Mucosa of descending colon (tissue), 3 donors: ENCODE data around the gene CDX1. TPM values are rescaled to one million over a fixed set of nuclear protein-coding genes. Genes with fewer than 3 reads are reported as not detected.
A peak's percentile ranks its signal among the peaks of the same experiment; 100 is the strongest.

Experiments
- ATAC-seq: fragments of 200-7000 bp; cut with Tn5 transposase; one replicate; pipeline ENCODE4 v1.9.1; 2020; ENCODE audit warnings: mild to moderate bottlenecking, moderate library complexity
- DNase-seq, 3 donors: peaks; one replicate each; pipeline ENCODE4 v3.0.0-alpha.2; 2020
- H3K36me3 ChIP-seq: fragments of 200-600 bp; one replicate; pipeline ENCODE4 v1.8.0; 2021; ENCODE audit warnings: low read depth, mild to moderate bottlenecking
- H3K4me1 ChIP-seq: fragments of 200-600 bp; one replicate; pipeline ENCODE4 v1.8.0; 2021; ENCODE audit warnings: low read depth, mild to moderate bottlenecking
- H3K4me3 ChIP-seq: fragments of 200-600 bp; one replicate; pipeline ENCODE4 v1.8.0; 2021; ENCODE audit warnings: mild to moderate bottlenecking
- H3K9me3 ChIP-seq: fragments of 200-600 bp; one replicate; pipeline ENCODE4 v1.8.0; 2021; ENCODE audit warnings: mild to moderate bottlenecking
- CTCF ChIP-seq: fragments of 200-600 bp; IDR thresholded peaks from one replicate; pipeline ENCODE4 v1.8.0; 2022; ENCODE audit warnings: antibody characterized with exemption, mild to moderate bottlenecking
- intact Hi-C, 2 donors: fragments of 100-400 bp; cut with DNase I in 1 of 2; cut with micrococcal nuclease in 1 of 2; formaldehyde crosslinking; loops; one replicate each; pipeline versions ENCODE4 v1.11.0 to v1.11.1; 2022; cut with DNase I, micrococcal nuclease
- total RNA-seq, 3 donors: library from RNA; stranded (reverse); fragmentation: NEBNext Ultra II Directional in 2 of 3; extraction: Animal tissue kit (Norgen Biotek cat#: 25700) in 2 of 3; gene quantifications; one replicate each; pipeline versions ENCODE4 v1.2.1 to v1.2.4, GENCODE V29; 2021 to 2023
- donor health status: DM: no; HTN: no; CAD: no; lungs with moderate emphysema.
- donor health status: DM: no; HTN: no; CAD: no.
- donor health status: DM: no; HTN: yes; CAD: no.

The CDX1 gene
- total RNA-seq, 3 donors from 2014 or later = 140 to 306 (median 302) TPM

DNA sequence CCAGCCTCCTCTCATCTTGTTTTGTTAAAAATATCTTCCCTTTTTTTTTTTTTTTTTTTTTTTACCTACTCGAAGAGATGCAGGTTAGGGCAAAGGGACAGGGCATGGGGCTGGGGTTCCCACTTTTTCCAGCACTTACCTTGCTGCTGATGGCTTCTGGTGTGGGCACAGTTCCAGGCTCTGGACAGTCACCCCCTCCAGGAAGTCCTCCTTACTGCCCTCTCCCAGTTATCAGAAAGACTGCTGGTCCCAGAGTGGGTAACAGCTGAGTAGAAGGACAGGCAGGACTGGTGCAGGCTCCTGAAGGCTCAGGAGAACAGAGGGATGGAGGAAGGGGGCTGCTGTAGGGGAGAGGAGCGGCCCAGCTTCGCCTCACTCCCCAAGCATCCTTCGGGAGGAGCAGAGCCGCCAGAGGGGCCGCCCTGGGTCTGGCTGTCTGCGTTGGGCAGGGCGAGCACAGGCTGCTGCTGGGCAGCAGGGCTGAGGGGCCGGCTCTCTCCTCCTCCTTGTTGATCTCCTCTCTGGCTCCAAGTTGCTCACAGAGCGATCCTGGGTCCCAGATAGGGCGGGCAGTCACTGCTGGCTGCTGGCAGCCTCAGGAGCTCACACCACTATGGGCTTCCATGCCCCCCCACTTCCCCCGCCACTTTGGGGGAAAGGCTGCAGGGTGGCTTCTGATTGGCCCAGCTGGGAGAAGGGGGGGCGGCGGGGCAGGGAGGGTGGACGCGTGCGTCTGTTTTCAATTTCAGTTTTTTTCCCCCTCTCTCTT is 11.1 kb upstream of the CDX1 start, which contains the start of gene PDGFRB:
PDGFRB (minus strand) TSS at position 588 of the 769 bp plus-strand sequence. CDS start 18,798 bp downstream, outside the sequence.
- ATAC-seq (peak; percentile 63), DNase-seq (peak; percentile 72 to 83 (median 74))
- Histone ChIP-seq H3K36me3 (no peaks in the 10 kb centered on the region), H3K9me3 (no peaks in the 10 kb centered on the region), H3K4me1 (no peaks in the 10 kb centered on the region), H3K4me3 (no peak within 1 kb of the TSS)
- intact Hi-C loops = no loop called here
- no peak for TF ChIP-seq CTCF

DNA sequence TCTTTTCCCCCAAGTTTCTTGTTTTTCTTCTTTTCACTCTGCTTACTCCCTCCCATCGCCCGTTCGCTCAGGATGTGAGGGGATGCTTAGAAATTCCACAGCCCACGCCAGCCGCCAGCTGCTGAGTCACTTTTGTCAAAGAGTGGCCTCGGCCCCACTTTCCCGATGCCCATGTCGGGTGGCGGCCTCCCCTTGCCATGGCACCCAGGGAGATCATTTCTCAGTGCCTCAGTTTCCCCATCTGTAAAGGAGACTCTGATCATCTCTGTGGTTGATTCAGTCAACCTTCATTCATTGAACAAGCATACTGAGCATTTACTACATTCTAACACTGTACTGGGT is 10.6 kb upstream of the CDX1 start:
- ATAC-seq (no peak), DNase-seq (no peak)
- no peak overlapping the region for H3K4me3 ChIP-seq
- no peaks in the 10 kb centered on the region for H3K36me3 ChIP-seq
- H3K4me1 ChIP-seq = peaks cover under 1% of the 10 kb centered on the region
- intact Hi-C loops = no loop called here
- no peak for TF ChIP-seq CTCF
- no peaks in the 10 kb centered on the region for H3K9me3 ChIP-seq

- ATAC-seq = no peak
- no peak for TF ChIP-seq CTCF
- Histone ChIP-seq H3K4me3 (no peak overlapping the region), H3K9me3 (no peaks in the 10 kb centered on the region), H3K36me3 (no peaks in the 10 kb centered on the region), H3K4me1 (peaks cover 6% of the 10 kb centered on the region)
- no peak for DNase-seq
- intact Hi-C loops = no loop called here
Observed at GRCh38 chr5:150156540-150156939, 10.0 kb upstream of the CDX1 start.

DNA sequence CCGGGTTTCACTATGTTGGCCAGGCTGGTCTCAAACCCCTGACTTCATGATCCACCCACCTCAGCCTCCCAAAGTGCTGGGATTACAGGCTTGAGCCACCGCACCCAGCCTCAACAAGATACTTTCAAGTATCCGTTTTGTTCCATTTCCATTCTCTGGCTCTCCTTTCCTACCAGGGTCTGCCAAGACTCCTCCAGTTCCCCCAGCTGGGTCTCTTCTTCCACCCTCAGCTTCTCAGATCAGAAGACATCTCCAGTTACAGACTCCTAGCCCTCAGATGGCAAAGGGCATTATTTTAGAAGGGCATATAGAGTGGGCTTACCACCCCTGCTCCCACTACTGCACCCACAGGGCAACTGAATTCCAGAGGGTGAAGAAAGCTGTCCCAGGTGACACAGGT is 9.4 kb upstream of the CDX1 start:
- no peak for TF ChIP-seq CTCF
- DNase-seq (no peak), ATAC-seq (no peak)
- no peaks in the 10 kb centered on the region for H3K36me3 ChIP-seq
- intact Hi-C loops = no loop called here
- peaks cover 11% of the 10 kb centered on the region for H3K4me1 ChIP-seq
- no peaks in the 10 kb centered on the region for H3K9me3 ChIP-seq
- H3K4me3 ChIP-seq = no peak overlapping the region

DNA sequence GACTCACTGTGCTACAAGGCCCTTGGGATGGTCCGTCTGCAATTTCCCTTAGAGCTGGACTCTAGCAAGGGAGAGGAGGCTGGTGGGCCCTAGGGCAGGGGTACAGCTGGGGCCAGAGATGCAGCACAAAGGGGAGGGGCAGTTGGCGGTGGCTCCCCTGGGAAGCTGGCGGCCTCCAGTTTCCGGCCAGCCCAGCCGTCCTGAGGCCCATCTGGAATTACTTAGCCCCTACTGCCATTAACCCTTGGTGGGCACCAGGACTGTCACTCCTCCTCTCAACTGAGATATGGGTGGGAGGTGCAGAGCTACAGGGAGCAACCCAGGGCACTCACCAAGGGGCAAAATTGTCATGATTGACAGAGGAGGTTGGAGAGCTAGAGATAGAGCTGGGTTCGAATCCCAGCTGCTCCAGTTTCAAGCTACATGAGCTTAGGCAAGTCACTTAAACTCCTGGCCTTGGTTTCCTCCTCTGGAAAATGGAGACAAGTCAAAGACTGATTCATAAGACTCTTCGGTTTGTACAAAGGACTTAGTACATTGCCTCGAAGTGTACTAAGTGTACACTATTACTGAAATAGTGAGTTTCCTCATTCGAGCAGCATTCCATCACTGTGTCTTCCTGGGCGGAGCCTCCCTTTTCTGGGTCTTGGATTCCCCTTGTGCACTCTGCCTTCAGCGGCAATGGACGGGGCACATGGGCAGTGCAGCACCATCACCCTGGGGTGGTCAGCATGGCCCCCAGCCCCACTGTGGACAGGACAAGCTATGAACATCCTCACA is 8.2 kb upstream of the CDX1 start:
- no peak overlapping the region for H3K4me3 ChIP-seq
- H3K9me3 ChIP-seq = no peaks in the 10 kb centered on the region
- peaks cover 23% of the 10 kb centered on the region for H3K4me1 ChIP-seq
- DNase-seq (no peak), ATAC-seq (no peak)
- no peak for TF ChIP-seq CTCF
- no peaks in the 10 kb centered on the region for H3K36me3 ChIP-seq
- intact Hi-C loops = no loop called here
